Activated CD8-positive, alpha-beta T cell treated with anti-CD3 and anti-CD28 coated beads, Interleukin-2, amount 10 ng/mL, durations not matched to agents 7 days and 5 days (primary cell): ENCODE results near the gene CHRNB1. TPM values are rescaled to one million over a fixed set of nuclear protein-coding genes. Genes with fewer than 3 reads are reported as not detected.
A peak's percentile ranks its signal among the peaks of the same experiment; 100 is the strongest.

Experiments used
- ATAC-seq: fragments of 150-1000 bp; cut with Tn5 transposase; one replicate; pipeline ENCODE4 v1.10.0; 2021; ENCODE audit warnings: moderate library complexity
- CTCF ChIA-PET: fragments of 350-600 bp; sonication (Branson Sonifier 250); formaldehyde crosslinking; loops from one replicate; lab custom pipeline; 2021; ENCODE audit warnings: antibody characterized with exemption; lab: Charles Lee
- POLR2A ChIA-PET: fragments of 350-600 bp; sonication (Branson Sonifier 250); formaldehyde crosslinking; loops from one replicate; lab custom pipeline; 2021; ENCODE audit warnings: antibody characterized with exemption; lab: Charles Lee
- DNase-seq: peaks from one replicate; pipeline ENCODE4 v3.0.0-alpha.2; 2020
- H3K27ac Mint-ChIP-seq: one replicate; pipeline ENCODE4 v1.8.0; 2021; ENCODE audit warnings: mild to moderate bottlenecking, mixed read lengths
- H3K27me3 Mint-ChIP-seq: one replicate; pipeline ENCODE4 v1.8.0; 2021; ENCODE audit warnings: low read depth, mixed read lengths
- H3K36me3 Mint-ChIP-seq: one replicate; pipeline ENCODE4 v1.8.0; 2021; ENCODE audit warnings: low read depth, mixed read lengths
- H3K4me1 Mint-ChIP-seq: one replicate; pipeline ENCODE4 v1.8.0; 2021; ENCODE audit warnings: low read depth, mixed read lengths
- H3K4me3 Mint-ChIP-seq: one replicate; pipeline ENCODE4 v1.8.0; 2021; ENCODE audit warnings: mild to moderate bottlenecking, mixed read lengths
- H3K9me3 Mint-ChIP-seq: one replicate; pipeline ENCODE4 v1.8.0; 2022; ENCODE audit warnings: mixed read lengths; ENCODE audit not compliant: insufficient read depth
- total RNA-seq, 2 experiments: library from RNA; stranded (reverse); gene quantifications; one replicate each; pipeline ENCODE4 v1.2.3, GENCODE V29; 2021

Gene CHRNB1
- total RNA-seq, 2 experiments from 2014 or later, result 14.1 to 15.7 TPM

DNA sequence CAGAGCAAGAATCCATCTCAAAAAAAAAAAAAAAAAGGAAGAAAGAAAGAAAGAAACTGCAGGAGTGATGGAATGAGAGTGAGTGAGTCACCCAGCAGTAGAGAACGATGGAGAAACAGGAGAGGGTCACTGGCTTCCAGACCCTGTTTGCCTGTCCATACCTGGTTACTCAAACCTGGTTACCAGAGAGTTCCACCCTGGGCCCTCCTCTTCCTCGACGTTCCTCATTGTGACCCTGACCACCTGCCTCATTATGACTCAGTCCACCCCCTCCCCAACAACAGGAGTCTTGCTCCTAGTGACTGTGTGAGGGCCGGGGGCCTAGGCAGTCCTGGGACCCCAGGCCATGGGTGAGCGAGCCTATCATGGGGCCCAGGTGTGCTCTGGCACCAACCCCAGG, 16.3 kb upstream of the CHRNB1 start, which contains the start of gene SPEM3:
Gene SPEM3, plus strand, starts transcription at position 301 of the 400 bp plus-strand sequence. Its CDS starts 46 bp downstream, at position 347.
- POLR2A ChIA-PET, result no interaction called here
- no peaks in the 10 kb centered on the region for H3K27me3 Mint-ChIP-seq
- H3K4me1 Mint-ChIP-seq, result no peaks in the 10 kb centered on the region
- H3K9me3 Mint-ChIP-seq, result no peaks in the 10 kb centered on the region
- no peak within 1 kb of the TSS for H3K27ac Mint-ChIP-seq
- H3K4me3 Mint-ChIP-seq, result no peak within 1 kb of the TSS
- ATAC-seq (no peak), DNase-seq (no peak)
- no peaks in the 10 kb centered on the region for H3K36me3 Mint-ChIP-seq
- CTCF ChIA-PET, result no interaction called here

DNA sequence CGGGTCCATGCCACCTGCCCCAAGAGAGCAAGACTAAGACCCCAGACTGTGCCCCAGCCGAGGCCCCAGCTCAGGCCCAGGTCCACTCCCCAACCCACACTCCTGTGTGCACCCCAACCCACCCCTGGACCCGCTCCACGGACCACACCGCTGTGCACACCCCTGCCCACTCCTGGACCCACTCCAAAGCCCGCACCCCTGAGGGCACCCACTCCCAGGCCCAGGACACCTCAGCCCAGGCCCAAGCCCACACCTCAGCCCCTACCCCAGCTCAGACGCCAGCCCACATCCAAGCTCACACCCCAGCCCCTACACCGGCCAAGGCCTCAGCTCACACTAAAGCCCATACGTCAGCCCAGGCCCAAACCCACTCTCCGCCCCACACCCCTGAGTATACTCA, 15.1 kb upstream of the CHRNB1 start:
- POLR2A ChIA-PET, result no interaction called here
- peaks cover under 1% of the 10 kb centered on the region for H3K4me1 Mint-ChIP-seq
- ATAC-seq (no peak), DNase-seq (no peak)
- no peak overlapping the region for H3K4me3 Mint-ChIP-seq
- no peaks in the 10 kb centered on the region for H3K27me3 Mint-ChIP-seq
- H3K36me3 Mint-ChIP-seq, result no peaks in the 10 kb centered on the region
- no peak overlapping the region for H3K27ac Mint-ChIP-seq
- CTCF ChIA-PET, result no interaction called here
- H3K9me3 Mint-ChIP-seq, result no peaks in the 10 kb centered on the region

DNA sequence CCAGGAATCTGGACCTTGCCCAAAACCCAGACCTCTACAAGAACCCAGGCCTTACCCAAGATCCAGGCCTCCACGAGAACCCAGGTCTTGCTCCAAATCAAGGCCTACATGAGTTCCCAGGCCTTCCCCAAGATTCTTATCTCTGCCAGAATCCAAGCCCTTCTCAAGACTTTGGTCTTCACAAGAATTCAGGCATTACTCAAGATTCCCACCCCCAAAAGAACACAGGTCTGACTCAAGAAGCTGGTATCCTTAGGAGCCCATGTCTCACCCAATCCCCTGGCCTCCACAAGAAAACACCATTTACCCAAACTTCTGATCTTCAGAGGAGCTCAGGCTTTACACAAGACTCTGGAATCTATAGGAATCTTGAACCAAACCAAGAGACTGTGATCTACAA, 13.6 kb upstream of the CHRNB1 start:
- ATAC-seq, result no peak
- POLR2A ChIA-PET, result interaction anchor here (1.4 kb wide), 1 partner anchor 256 kb away, joined by 6 read pairs; the partner anchor contains the start of gene TP53

DNA sequence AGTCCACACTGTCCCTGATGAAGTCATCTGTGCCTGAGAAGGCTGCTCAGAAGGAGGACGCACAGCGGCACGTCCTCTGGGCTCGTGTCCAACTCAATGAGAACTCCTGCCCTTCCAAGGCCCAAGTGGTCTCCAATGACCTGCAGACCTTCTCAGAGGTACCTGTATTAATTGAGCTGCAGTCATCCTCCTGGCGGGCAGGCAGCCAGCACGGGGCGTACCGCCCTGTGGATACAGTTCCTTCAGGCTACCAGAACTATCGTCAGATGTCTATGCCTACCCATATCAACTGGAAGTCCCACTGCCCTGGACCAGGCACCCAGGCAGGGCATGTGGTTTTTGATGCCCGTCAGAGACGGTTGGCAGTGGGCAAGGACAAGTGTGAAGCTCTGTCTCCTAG, 12.6 kb upstream of the CHRNB1 start:
- Mint-ChIP-seq H3K36me3 (peaks cover 4% of the 10 kb centered on the region), H3K27me3 (no peaks in the 10 kb centered on the region), H3K4me3 (no peak overlapping the region), H3K27ac (no peak overlapping the region), H3K9me3 (no peaks in the 10 kb centered on the region), H3K4me1 (peaks cover 17% of the 10 kb centered on the region)
- POLR2A ChIA-PET, result interaction anchor here (0.6 to 1.4 kb wide), 4 partner anchors 12 to 255 kb away, joined by 3 to 6 read pairs (median 4); partner anchors contain the start of gene TP53
- no peak for DNase-seq
- no peak for ATAC-seq
- CTCF ChIA-PET, result interaction anchor here (0.8 to 6.7 kb wide), 3 partner anchors 77 to 150 kb away, joined by 3 to 83 read pairs (median 6); partner anchors contain the start of genes SENP3 and TMEM95

More for the DNA sequence above, 13.6 kb upstream of the CHRNB1 start:
- Mint-ChIP-seq H3K4me1 (peaks cover 8% of the 10 kb centered on the region), H3K36me3 (no peaks in the 10 kb centered on the region), H3K27me3 (no peaks in the 10 kb centered on the region), H3K4me3 (no peak overlapping the region), H3K27ac (no peak overlapping the region), H3K9me3 (no peaks in the 10 kb centered on the region)
- CTCF ChIA-PET, result interaction anchor here (0.8 to 6.7 kb wide), 3 partner anchors 76 to 149 kb away, joined by 3 to 83 read pairs (median 6); partner anchors contain the start of genes SENP3 and TMEM95
- no peak for DNase-seq

DNA sequence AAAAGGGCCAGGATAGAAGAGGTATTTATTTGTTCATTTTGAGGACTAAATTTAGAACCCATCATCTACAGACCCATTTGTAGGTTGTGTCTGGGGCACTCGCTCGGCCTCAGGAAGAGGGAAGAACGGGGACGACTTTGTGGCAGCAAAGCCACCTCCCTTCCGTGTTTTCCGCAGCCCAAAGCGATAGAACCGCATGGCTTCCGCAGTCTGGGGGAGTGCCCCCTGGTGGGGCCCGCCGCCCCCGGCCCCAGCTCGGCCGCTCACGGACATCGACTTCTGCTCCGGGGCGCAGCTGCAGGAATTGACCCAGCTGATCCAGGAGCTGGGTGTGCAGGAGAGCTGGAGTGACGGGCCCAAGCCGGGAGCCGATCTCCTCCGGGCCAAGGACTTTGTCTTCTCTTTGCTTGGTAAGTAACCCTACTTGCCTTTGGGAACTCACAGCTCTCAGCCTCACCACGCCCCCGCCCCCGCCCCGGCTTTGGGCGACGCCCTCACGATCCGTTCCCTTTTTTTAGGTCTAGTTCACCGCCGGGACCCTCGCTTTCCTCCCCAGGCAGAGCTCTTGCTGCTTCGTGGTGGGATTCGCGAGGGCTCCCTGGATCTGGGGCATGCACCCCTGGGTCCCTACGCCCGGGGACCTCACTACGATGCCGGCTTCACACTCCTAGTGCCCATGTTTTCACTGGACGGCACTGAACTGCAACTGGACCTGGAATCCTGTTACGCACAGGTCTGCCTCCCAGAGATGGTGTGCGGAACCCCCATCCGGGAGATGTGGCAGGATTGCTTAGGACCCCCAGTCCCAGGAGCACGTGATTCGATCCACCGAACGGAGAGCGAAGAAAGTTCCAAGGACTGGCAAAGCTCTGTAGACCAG, 8.9 kb upstream of the CHRNB1 start:
- Mint-ChIP-seq H3K27ac (peak overlapping the region; percentile 98), H3K4me1 (peaks cover 43% of the 10 kb centered on the region), H3K27me3 (peaks cover 15% of the 10 kb centered on the region), H3K4me3 (peak overlapping the region; percentile 95), H3K9me3 (no peaks in the 10 kb centered on the region), H3K36me3 (peaks cover 13% of the 10 kb centered on the region)
- ChIA-PET POLR2A (interaction anchor here (0.8 to 3.8 kb wide), 24 partner anchors 8 to 252 kb away, joined by 3 to 41 read pairs (median 4); partner anchors contain the start of genes ACAP1, CTDNEP1, NLGN2 and POLR2A), CTCF (interaction anchor here (0.6 to 6.7 kb wide), 44 partner anchors 10 to 390 kb away, joined by 3 to 83 read pairs (median 5); partner anchors contain the start of genes ACAP1, CHRNB1, GABARAP and MPDU1)
- peak; percentile 35 for ATAC-seq
- peak; percentile 75 for DNase-seq

DNA sequence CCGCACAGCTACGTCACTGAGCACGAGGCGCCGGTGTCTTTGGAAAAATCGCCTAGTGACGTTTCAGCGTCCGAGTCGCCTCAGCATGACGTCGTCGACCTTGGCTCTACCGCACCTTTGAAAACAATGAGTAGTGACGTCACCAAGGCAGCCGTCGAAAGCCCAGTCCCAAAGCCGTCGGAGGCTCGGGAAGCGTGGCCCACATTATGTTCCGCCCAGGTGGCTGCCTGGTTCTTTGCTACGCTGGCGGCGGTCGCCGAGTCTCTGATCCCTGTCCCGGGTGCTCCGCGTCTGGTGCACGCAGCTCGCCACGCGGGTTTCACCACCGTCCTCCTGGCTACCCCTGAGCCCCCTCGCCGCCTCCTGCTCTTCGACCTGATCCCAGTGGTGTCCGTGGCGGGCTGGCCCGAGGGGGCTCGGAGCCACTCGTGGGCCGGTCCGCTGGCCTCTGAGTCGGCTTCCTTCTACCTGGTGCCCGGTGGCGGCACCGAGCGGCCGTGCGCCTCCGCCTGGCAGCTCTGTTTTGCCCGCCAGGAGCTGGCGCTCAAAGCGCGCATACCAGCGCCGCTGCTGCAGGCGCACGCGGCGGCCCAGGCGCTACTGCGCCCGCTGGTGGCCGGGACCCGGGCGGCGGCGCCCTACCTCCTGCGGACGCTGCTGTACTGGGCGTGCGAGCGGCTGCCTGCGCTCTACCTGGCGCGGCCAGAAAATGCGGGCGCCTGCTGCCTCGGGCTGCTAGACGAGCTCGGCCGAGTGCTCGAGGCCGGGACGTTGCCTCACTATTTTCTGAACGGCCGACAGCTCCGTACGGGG, 8.1 kb upstream of the CHRNB1 start:
- H3K4me1 Mint-ChIP-seq, result peaks cover 43% of the 10 kb centered on the region

DNA sequence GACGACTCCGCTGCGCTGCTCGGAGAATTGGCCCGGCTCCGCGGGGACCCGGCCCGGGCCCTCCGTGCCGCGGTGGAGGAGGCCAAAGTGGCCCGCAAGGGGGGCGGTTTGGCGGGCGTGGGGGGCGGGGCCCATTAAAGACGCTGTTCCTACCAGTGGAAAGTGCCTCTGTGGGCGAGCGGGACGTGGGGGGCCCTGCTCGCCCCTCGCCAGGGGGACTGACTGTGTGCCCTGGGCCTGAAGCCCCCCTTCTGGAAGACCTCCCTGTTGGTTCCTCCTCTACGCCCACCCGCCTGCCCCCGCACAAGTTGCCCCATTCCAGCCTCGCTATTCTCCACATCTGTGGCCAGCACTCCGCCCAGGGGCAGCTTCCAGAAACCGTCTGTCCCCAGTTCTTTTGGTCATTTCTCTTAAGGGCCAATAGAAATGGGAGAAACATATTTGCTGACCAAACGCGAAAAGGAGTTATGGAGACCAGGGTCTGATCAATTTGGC, 7.4 kb upstream of the CHRNB1 start:
- no peaks in the 10 kb centered on the region for H3K9me3 Mint-ChIP-seq
- ChIA-PET CTCF (interaction anchor here (0.8 to 6.7 kb wide), 32 partner anchors 9 to 392 kb away, joined by 3 to 83 read pairs (median 10); partner anchors contain the start of genes ACAP1, CHRNB1, GABARAP and NEURL4), POLR2A (interaction anchor here (0.8 to 3.8 kb wide), 13 partner anchors 8 to 250 kb away, joined by 4 to 41 read pairs (median 6); partner anchors contain the start of genes ACAP1, MPDU1, NEURL4 and POLR2A)
- H3K4me3 Mint-ChIP-seq, result peak overlapping the region; percentile 95
- H3K27me3 Mint-ChIP-seq, result peaks cover 17% of the 10 kb centered on the region
- H3K4me1 Mint-ChIP-seq, result peaks cover 43% of the 10 kb centered on the region
- DNase-seq (no peak), ATAC-seq (no peak)
- H3K27ac Mint-ChIP-seq, result peak overlapping the region; percentile 75
- peaks cover 15% of the 10 kb centered on the region for H3K36me3 Mint-ChIP-seq

More for the DNA sequence above, 8.1 kb upstream of the CHRNB1 start:
- peak; percentile 74 for ATAC-seq
- H3K27ac Mint-ChIP-seq, result peak overlapping the region; percentile 98
- peaks cover 13% of the 10 kb centered on the region for H3K36me3 Mint-ChIP-seq
- peak overlapping the region; percentile 95 for H3K4me3 Mint-ChIP-seq
- peaks cover 17% of the 10 kb centered on the region for H3K27me3 Mint-ChIP-seq
- DNase-seq, result peak; percentile 87
- CTCF ChIA-PET, result interaction anchor here (0.6 to 6.7 kb wide), 43 partner anchors 9 to 391 kb away, joined by 3 to 83 read pairs (median 6); partner anchors contain the start of genes ACAP1, CHRNB1, GABARAP and NEURL4
- no peaks in the 10 kb centered on the region for H3K9me3 Mint-ChIP-seq
- POLR2A ChIA-PET, result interaction anchor here (0.7 to 3.8 kb wide), 20 partner anchors 9 to 251 kb away, joined by 3 to 41 read pairs (median 4); partner anchors contain the start of genes ACAP1, MPDU1, NEURL4 and NLGN2

DNA sequence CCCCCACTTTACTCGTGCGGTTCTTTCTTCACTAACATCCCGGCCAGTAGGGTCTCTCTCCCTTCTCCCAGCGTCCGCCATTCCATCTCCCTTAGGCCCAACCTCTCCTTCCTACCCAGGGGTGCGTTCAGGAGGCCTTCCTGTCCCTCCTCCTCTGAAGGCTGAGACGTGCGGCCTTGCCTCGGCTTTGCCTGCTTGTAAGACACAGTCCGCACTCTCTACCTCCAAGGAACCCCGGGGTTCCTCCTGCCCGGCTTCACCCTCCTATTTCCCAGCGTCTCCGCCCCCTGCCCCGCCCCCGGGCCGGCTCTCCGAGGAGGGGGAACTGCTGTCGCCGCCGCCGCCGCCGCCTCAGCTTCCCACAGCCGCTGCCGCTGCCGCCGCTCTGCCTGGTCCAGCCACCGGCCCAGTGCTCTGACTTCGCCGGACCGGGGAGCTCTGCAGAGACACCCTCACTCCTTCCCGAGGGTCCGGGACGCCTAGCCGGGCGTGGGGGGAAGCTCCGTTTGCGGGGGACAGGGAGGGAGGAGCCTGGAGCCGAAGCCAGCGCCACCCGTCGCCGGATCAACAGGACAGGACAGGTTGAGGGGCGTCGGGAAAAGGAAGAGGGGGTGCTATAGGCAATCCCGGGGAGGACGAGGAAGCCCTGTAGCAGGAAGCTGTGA, 6.8 kb upstream of the CHRNB1 start:
- Mint-ChIP-seq H3K4me1 (peaks cover 43% of the 10 kb centered on the region), H3K27ac (peak overlapping the region; percentile 75), H3K4me3 (peak overlapping the region; percentile 95), H3K9me3 (no peaks in the 10 kb centered on the region), H3K36me3 (peaks cover 15% of the 10 kb centered on the region), H3K27me3 (peaks cover 17% of the 10 kb centered on the region)
- CTCF ChIA-PET, result interaction anchor here (1.4 to 6.5 kb wide), 10 partner anchors 16 to 122 kb away, joined by 4 to 78 read pairs (median 20); partner anchors contain the start of genes ACAP1, NEURL4, POLR2A and SENP3
- DNase-seq (peak; percentile 73), ATAC-seq (no peak)
- POLR2A ChIA-PET, result interaction anchor here (0.6 to 3.0 kb wide), 6 partner anchors 20 to 249 kb away, joined by 3 to 12 read pairs (median 4); partner anchors contain the start of genes ACAP1, POLR2A and TP53

DNA sequence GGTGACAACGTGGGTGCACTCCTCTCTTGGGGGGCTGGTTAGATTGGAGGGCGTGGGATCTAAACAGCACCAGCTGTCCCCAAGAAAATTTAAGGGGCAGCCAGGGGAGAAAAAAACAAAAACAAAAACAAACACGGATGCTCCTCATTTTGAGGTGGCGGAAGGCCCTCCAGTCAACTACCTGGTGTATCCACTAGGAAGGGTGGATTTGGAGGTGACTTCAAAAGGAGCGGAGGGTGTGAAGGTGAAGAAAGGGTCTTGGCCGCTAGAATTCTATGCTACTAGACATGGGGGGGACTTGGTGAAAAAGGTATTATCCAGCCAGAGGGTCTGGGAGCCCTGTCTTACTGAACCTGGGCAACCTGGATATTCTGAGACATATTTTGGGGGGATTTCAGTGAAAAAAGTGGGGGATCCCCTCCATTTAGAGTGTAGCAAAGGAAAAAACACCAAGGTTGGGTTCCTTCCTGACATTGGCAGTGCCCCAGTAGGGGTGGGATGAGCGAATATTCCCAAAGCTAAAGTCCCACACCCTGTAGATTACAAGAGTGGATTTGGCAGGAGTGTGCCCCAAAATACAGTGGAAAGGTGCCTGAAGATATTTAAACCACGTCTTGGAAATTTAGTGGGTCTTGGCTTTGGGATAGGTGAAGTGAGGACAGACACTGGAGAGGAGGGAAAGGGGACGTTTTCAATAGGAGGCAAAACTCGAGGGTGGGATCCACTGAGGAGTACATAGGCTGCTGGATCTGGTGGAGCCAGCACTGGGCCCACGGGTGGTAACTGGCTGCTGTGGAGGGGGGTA, 6.0 kb upstream of the CHRNB1 start:
- POLR2A ChIA-PET, result interaction anchor here (0.6 to 1.5 kb wide), 6 partner anchors 19 to 248 kb away, joined by 3 to 12 read pairs (median 3); partner anchors contain the start of genes POLR2A and TP53
- no peak for DNase-seq
- peaks cover 18% of the 10 kb centered on the region for H3K27me3 Mint-ChIP-seq
- peak overlapping the region; percentile 62 for H3K27ac Mint-ChIP-seq
- CTCF ChIA-PET, result interaction anchor here (1.3 to 6.5 kb wide), 8 partner anchors 16 to 121 kb away, joined by 4 to 78 read pairs (median 34); partner anchors contain the start of genes ACAP1, POLR2A, SENP3 and SLC35G6
- peak overlapping the region; percentile 95 for H3K4me3 Mint-ChIP-seq
- no peak for ATAC-seq
- peaks cover 43% of the 10 kb centered on the region for H3K4me1 Mint-ChIP-seq
- no peaks in the 10 kb centered on the region for H3K9me3 Mint-ChIP-seq
- H3K36me3 Mint-ChIP-seq, result peaks cover 20% of the 10 kb centered on the region
